NCI-H146 treated with DMSO at 0.1 percent for 48 hours (cell line): ENCODE data around the gene PDCD1.

Experiments used
- DNase-seq: peaks from one replicate; lab custom pipeline; 2025; ENCODE audit not compliant: unreplicated experiment; lab: John Stamatoyannopoulos, UW

PDCD1 gene

DNA sequence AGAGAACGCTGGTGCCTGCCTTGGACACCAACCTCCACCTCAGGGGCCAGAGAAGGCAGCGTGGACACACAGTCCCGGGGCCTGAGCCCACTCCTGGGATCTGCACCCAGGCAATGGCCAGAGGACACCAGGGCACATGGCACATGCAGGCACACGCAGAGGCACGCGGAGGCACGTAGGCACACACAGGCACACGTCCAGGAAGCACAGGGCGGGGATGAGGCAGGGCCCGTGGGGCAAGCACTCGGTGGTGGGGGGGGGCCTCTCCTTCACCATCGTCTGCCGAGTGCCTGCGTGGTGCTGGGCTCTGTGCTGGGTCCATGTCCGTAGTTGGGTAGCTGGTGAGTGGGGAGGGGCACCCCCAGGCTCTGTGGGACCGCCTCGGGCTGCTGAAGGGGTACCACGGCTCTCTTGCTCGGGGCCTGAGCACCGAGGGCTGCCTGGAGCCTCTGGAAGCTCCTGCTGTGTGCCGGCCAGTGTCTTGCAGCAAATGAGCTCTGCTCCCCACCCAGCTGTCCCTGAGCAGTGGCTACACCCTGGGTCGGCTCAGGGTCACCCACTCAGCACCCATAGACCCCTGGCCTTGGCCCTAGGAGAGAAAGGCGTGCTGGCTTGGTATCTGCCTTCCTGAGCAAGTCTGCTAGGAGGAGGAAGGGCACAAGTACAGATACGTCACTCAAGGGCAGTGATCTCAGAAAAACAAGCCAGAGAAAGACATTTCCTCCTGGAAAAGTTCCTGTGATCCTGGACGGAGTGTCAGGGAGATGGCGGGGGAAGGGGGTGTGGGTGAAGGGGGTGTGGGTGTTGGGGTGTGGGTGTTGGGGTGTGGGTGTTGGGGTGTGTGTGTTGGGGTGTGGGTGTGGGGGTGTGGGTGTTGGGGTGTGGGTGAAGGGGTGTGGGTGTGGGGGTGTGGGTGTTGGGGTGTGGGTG, 37.3 kb upstream of the PDCD1 start:
- no peak for DNase-seq

DNA sequence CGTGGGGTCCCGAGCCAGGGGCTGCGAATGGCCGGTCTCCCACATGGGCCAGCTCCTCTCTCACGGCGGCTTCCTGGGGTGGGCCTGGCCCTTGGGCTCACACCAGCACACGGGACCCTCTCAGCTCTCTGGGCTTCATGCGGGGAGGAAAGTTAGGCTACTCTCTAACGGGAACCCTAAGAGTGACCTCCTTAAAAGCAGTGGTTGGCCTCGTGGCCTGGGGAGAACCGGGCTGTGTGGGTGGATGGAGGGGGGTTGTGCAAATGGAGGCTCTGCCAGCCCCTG, 36.7 kb upstream of the PDCD1 start:
- DNase-seq: no peak

DNA sequence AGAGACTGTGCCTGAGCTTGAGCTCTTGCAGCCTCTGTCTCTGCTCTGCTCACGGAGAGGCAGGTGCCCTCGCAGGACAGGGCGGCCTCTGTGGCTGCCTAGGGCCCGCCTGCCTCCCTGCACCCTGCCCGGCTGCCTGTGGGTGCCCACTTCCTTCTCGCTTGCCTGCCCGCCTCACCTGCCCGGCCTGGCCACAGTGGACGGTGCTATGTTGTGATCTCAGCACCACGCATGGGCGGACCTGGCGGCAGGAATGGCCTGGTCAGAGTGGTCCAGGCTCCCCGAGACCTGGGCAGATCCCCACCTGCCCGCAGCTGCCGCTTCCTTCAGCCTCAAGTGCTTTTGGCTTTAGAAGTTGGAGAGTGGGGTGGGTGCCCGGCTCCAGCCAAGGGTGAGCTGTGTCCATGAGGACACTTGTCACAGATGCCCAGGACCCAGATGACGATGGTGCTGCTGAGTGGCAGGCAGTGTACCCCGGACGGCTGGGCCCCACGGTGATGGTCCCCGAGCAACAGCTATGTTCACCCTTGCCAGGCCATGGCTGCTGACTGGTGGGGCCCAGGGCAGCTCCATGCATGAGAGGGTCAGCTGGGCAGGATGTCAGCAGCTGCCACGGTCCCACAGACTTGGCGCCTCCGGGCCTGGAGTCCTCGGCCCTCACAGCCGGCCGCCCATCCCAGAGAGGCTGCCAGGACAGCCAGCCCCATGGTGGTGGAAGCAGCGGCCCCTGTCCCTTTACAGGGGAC, 36.2 kb upstream of the PDCD1 start:
- no peak for DNase-seq

DNA sequence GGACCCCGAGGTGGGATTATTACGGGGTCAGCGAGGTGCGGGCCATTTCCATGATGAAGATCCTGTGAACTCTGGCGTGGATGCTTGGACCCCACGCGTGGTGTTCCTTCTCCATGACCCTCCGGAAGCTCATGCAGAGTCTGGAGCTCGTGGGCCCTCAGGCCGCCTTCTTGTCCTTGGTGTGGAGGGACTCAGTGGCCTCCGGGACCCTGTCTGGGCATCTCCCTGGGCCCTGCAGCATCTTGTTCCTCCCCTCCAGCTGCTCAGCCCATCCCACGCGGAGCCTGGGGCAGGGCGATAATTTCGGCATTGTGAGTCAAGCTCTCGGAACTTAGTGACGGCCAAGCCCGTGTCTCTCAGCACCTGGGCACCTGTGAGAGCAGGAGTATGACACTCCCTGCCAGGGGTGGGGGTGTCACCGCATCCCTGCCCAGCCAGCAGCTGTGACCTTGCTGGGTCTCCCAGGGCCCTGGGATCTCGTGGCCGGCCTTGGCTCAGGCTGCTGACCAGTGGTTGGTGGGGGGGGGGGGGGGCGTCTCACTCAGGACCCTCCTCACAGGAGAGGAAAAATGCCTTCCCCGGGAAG, 35.5 kb upstream of the PDCD1 start:
- DNase-seq: no peak

DNA sequence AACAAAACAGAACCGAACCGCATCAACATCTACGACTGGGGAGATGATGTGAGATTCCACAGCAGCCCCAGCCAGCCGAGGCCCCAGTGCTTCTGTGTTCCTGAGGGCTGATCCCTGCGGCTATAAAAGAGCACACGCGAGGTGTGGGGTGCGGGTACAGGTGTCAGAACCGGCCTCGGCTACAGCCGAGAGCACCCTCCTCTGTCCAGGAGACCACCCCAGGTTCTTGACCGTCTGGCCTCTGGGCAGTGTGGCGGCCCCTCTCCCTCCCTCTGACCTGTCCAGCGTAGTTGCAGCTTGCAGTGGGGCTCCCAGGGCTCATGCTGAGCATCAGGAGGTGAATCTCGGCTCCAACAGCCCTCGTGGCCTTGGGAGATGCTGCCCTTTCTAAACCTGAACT, 34.6 kb upstream of the PDCD1 start:
- no peak for DNase-seq

DNA sequence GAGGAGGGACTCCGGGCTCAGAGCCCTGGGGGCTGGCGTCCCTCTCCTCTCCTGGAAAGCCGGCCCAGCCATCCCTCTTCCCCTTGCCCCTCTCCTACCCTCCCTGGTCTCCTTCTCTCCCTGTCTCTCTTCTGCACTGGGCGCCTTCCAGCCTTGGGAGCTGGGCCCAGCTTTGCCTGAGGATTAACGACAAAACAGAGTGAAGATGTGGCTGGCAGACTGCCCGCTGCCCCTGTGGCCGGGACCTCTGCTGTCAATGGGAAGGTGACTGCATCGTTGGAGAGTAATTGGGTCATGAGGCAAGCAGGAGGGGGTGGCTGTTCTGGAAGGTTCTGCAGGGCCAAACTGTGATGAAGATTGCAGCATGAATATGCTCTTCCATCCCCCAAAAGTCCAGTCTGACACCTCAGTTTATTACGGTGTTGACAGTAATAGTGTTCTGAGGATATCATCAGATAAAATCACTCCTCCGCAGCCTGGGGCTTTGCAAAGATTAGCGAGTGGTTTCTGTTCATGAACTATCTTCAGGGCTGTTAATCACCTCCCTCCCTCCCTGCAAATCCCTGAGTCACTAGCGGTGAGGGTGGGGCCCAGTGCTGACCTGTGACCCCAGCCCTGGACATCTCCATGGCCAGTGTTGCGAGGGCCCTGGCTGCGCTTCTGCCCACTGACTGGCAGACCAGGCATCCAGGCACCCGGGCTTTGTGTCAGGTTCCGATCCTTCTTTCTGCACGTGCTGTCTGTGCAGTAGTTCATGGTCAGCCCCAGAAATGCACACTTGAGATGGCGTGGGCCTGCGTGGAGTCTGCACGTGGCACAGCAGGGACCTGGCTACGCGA, 33.8 kb upstream of the PDCD1 start:
- no peak for DNase-seq

DNA sequence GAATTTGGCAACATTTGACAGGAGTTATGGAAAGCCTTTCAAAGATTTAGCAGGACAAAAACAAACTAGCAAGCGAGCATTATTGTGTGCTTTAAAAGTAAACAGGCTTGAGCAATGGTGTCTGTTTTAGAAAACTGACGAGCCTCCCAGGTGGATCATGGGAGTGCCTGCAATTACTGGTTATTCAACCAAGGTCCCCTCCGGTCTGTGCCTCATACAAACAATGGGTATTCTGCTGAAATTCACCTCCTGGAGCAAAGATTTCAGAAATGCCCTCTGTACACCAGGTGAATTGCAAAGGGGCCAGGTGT, 33.2 kb upstream of the PDCD1 start:
- no peak for DNase-seq

DNA sequence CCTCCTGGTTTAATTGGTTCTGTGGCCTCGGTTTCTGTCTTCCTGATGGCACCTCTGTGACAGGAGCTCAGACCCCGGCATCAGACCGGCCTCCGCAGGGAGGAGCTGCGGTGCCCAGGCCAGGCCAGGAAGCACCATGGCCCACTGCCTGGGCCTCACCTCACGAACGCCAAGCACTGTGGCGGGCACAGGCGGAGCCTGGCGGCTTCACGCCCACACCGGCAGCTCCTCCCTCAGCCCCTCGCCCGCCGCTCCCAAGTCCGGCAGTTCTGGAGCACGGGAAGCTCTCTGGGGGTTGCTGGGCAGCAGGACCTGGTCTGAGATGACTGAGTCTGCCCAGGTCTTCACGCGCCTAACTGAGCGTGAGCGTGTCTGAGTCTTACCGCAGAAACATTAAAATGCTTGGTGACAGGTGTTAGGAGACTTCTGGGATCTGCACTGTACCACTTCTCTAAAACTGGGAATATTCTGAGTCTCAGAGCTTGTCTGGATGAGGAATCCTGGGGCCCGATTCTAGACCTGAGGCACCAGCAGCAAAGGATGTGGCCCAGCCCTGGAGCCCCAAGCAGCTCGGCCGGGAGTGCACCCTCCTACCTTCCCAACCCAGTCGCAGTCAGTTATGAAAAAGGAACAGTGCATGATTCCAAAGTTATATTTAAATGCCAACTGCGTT, 32.8 kb upstream of the PDCD1 start:
- no peak for DNase-seq

DNA sequence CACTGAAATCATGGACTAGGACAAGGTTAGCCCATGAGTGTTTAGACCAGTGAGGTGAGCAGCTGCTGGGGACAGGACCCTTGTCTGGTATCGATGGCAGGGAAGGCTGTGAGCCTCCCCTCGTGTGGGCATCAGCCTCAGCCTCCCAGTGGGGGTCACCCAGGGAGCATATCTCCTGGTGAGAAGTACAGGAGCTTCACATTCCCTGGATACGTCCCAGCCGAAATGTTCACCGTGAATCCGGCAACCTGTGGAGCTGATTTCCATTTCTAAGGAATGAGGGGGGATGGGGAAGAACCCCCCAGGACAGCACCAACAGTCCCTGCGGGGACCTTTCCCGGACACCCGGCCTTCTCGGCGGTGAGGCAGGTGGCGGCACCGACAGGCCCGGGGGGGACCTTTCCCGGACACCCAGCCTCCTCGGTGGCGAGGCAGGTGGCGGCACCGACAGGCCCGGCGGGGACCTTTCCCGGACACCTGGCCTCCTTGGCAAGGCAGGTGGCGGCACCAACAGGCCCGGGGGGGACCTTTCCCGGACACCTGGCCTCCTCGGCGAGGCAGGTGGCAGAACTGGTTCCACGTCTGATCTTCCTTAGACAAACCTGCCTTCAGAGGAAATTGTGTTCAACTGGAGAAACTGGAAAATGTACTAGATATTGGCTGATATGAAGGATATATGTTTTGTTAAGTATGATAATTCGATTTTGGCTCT, 32.0 kb upstream of the PDCD1 start:
- no peak for DNase-seq

DNA sequence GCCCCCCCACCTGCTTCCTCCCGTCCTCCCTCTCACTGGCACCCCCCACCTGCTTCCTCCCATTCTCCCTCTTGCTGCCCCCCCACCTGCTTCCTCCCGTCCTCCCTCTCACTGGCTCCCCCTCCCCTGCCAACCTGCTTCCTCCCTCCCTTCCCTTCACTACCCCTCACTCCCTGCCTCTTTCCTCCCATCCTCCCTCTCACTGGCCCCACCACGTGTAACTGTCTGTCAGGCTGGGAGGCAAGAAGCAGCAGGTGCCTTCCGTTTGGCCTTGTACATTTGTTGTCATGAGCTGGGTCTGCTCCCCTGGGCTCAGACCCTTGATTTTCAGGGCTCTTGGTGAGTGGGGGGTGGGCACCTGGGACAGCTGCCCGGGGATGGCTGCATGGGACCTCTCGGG, 29.9 kb upstream of the PDCD1 start:
- no peak for DNase-seq

DNA sequence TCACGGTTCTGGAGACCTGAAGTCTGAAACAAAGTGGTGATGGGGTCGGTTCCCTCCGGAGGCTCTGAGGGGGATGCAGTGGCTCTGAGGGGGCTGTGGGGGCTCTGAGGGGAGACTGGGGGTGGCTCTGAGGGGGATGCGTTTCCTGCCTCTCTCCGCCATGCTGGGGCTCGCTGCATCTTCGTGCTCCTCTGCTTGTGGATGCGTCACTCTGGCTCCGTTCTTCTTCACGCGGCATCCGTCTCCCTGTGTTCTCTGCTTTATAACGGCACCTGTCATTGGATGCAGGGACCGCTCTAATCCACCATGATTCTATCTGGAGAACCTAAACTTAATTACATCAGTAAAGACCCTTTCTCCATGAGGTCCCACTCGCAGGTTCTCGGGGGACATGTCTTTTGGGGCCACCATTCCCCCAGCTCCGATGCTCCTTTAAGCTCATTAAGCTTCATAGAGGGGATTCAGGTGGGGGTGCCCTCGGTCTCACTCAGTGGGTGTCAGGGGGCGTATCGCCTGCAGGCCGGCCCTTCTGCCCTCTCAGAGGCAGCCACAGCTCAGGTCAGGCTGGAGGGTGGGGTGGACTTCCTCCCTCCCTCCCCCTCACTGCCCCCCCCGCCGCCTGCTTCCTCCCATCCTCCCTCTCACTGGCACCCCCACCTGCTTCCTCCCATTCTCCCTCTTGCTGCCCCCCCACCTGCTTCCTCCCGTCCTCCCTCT, 29.3 kb upstream of the PDCD1 start:
- DNase-seq: no peak

DNA sequence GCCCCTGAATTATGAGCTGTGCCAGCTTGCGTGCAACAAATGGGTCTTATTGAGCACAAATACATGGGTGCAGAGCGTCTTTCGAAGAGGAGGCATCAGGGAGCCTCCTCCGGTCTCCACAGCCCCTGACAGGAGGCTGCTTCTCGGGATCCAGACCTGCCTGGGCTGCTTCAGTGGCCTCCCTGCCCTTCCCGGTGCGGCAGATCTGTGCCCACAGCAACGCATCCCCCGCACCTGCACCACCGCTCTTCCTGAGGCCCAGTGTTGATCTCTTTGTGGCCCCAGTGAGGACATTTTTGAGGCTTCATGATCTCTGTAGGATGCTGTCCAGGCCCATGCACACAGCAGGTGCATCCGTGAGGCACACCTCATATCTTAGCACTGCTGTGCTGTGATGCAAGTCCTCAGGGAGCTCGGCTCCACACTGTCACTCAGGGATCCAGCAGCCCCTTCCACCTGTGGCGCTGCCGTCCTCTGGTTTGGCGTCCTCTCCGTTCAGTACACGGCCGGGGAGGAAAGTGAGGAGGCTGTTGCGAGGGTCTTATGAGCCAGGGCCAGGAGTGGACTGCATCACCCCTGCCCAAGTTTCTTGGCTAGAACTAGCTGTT, 28.2 kb upstream of the PDCD1 start:
- DNase-seq: no peak

DNA sequence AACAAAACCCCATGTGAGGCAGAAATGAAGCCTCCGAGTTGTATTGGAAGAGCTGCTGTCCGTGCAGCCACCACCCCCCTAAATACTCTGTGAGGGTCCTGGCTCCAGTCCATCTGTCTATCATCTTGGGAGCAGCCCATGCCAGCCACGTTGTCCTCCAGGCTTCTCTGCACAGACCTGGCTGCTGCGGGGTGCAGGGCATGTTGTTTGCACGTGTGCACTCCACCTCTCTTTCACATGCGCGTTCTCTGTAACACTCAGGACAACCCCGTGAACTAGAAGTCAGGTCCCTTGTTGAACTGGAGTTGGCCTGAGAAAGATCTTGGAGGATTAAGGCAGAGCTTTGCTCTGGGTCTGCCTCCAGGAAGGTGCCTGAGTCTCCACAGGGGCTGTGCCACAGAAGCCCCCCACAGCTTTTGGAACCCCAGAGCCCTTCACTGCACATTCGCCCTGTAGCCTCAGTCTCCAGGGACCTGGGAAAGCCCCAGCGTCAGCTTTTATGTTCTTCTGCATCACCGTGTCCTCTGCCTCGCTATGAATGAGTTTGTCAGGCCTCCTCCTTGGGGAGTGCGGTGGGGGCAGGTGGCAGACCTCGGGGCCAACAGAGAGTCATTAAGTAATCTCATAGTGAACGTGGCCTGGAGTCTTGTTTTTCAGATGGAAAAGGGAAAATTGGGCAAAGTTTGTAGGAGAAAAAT, 27.4 kb upstream of the PDCD1 start:
- DNase-seq: no peak

DNA sequence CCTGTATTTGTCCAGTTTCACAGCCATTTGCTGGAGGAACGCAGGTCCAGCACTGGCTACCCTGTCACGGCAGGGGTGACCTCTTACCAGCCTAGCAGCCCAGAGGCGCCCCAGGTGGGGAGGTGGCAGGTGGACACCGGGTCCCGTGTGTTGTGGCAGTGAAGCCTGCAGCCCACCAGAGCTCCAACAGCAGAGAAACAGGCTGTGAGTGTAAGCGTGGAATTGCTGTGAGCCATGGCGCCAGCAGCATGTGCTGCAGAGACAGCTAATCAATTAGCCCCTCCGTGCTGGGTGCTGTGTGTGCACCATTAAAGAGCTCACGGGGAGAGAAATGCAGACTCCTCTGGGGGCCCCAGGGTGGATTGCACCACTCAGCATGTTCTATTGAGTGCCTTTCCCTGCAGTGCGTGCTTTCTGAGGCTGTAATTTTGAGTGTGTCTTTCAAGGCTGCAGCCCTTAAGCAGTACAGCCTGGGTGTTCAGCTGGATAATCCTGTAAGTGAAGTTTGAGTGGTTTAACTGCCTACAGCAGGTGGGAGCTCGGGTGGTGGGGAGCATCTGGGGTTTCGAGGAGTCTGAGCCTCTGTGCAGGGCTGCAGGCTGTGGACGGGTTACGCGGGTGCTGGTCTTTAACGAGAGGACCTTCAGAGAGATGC, 26.7 kb upstream of the PDCD1 start:
- no peak for DNase-seq

DNA sequence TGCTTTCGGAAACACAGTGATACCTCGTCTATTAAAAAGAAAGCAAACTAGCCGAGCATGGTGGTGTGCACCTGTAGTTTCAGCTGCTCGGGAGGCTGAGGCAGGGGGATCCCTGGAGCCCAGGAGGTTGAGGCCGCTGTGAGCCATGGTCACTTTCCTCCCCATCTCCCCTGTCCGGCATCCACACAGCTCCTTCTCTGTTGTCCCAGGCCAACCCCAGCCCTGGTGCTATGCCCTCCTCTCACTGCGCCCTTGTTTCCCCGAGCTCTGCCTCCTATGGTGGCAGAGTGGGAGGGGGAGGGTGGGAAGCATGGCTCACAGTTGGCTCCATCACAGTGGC, 26.2 kb upstream of the PDCD1 start:
- DNase-seq: no peak

DNA sequence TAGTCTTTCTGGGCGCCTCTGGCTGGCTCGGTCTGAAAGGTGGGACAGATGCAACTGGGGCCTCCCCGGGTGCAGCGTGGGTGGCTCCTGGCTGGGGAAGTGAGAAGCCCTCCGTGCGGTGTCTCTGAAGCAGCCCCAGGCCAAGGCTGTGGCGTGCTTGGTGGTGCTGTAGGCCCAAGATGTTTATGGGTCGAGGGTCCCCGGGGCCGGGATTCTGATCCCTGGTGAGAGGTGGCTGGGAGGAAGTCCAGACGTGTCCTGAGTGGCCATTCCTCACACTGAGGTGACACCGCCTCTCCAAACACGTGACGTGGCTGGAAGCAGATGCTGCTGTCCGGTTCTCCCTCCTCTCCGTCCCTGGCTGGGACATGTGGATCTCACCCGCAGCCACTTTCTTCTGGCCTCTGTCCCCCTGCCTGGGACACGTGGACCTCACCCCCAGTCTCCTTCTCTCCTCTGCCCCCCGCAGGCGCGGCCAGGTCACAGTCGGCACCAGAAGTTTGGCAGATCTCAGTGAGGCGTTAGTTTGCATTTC, 23.5 kb upstream of the PDCD1 start:
- DNase-seq: peak; percentile 13

DNA sequence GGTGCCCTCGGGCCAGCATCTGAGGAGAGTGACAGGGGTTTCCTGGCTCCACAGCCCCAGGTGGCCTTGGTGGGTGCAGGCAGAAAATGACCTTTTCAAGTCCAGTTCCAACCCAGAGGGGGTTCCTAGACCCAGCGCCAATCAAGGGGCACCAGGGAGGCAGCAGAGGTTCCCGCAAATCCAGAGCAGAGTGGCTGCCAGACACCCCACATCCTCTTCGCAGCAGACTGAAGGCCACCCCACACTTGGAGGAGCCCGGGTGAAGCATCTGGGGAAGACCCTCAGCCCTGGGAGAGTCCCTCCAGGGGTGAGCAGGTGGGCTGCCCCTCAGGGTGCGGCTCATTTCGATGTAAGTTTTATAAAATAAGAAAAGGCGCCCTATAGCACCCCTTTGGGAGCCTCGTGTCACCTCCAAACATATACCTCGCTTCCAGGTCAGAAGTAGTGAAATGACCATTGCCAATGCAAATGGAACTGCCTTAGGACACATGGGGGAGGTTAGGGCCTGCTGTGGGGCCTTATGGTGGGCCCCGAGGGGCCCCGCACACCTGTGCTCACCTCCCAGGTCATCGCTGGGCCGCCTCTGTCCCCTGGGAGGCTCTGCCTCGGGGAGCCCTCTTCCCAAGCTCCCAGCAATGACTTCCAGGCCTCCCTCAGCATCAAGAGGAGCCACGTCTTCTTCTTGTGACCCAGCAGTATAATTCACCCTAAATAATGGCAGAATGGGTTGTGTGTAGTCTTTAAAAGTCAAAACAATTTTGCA, 21.8 kb upstream of the PDCD1 start:
- DNase-seq: no peak
